GM11168 (cell line): ENCODE results near the gene TSNAX.

Source experiments
- in situ Hi-C: fragments of 300-500 bp; cut with MboI; formaldehyde crosslinking; loops from one replicate; pipeline ENCODE4 v1.12.0; 2022; ENCODE audit warnings: low sequenced_read_pairs; ENCODE audit not compliant: unreplicated experiment

Gene TSNAX

DNA sequence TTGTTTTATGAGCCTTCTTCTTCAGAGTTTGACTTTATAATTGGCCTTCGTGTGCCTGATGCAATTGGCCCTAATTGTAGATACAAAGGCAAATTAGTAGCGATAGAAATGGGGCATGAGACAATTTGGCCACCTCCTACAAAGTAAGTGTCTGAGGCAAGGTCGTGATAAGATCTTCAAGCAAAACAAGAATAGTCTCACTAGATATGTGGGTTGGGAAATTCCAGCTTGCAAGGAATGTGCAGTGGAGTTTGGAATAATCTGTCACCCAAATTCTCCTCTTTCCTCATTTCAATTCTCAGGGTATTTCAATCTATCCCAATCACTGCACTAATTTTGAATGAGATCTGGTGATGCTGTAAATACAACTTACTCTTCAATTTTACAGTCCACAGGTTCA lies 11.4 kb upstream of the TSNAX start:
- in situ Hi-C loops, result no loop called here

DNA sequence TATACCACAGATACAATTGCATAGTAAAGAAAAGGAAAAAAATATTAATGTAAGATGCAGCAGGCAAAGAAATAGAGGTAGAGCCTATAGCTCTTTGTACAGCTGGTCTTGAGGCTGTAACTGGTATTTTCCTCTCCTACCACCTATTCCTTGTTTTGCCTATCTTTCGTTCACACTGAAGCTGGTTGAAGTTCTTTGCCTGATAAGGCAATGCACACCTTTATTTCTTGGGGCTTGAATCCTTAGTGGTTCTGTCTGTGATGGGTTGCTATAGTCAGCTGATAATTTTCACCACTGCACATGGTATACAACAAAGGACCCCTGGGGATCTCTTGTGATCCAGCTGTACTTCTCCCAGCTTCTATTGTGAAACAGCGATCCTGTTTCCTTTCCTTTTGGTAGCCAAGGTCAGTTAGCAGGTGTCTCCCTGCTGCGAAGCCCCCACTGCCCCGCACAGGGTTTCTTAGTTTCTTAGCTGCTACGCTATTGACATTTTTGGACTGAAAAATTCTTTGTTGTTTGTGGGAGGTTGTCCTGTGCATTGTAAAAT lies 9.9 kb upstream of the TSNAX start:
- in situ Hi-C loops, result no loop called here

DNA sequence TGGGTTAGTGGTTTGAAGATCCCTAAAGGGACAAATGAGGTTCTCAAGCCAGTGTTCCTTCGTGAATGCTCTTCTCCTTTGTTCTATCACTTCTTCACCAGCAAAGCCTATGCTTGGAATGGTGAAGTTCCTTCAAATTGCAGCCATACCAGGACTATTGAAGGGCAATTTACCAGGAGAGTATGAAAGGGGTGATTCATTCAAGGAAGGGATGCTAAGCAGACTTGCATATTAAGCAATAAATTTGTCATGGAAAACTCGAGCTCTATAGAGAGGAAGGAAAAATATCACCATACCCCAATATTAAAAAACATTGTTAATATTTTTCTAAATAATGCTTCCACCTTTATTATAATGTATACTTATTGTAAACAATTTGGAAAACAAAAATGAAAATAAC lies 9.3 kb upstream of the TSNAX start:
- in situ Hi-C loops, result no loop called here

GRCh38 chr1:231522038-231522437 lies 6.4 kb upstream of the TSNAX start:
- in situ Hi-C loops, result no loop called here

DNA sequence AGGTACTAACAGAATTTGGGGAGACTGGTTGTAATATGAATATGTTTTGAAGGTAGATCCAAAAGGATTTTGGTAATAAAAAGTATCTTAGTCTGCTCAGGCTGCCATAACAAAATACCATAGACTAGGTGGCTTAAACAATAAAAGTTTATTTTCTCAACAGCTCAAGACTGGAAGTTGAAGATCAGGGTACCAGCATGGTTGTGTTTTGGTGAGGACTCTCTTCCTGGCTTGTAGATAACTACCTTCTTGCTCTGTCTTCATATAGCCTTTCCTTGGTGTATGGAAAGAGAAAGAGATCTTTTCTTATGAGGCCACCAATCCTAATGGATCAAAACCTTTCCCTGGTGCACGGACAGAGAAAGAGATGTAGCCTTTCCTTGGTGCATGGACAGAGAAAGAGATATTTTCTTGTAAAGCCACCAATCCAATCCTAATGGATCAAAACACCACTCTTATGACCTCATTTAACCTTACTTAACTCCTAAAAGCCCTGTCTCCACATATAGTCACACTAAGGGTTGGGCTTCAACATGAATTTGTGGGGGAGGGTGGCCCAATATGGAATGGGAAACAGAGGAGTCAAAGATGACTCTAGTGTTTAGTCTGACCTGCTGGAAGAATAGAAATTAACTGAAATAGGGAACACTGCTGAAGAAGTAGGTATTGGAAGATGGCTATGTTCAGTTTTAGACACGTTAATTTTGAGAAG lies 5.4 kb upstream of the TSNAX start:
- in situ Hi-C loops, result no loop called here

DNA sequence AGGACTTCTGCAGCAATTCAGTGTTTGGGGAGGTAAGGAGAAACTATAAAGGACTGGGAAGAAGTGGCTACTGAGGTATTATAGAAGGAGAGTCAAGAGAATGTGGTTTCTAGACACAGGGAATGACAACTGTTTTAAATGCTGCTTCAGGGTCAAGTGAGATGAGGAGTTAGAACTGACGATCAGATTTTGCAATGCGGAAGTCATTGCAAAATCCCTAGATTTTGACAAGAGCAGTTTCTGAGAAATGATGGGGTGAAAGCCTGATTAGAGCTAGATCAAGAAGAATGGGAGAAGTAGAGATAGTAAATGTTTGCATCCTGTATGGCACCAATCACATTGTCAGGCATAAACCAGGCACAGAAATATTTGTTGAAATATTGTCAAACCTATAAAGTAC lies 4.7 kb upstream of the TSNAX start:
- in situ Hi-C loops, result no loop called here

DNA sequence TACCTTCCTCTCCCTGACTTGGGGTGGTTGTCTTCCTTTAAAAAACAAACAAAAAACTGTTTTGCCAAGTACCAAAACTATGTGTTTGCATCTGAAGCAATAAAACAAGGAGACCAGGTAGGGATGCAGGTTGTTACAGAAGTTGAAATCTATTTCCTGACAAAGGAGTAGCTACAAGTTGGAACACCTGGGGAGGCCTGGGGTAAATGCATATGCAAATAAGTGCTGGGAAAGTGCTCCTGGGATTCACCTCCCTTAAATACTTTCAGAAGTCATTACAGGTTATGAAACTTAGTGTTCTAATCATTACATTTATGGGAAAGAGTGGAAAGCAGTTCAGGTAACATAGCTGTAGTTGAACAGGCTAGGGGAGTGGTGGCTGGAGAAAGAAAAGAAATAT lies 1.9 kb upstream of the TSNAX start:
- in situ Hi-C loops, result loop anchor here (5.0 kb wide), 1 partner anchor 109 kb away; no protein-coding TSS in a partner anchor

- in situ Hi-C loops, result loop anchor here (5.0 kb wide), 1 partner anchor 110 kb away; no protein-coding TSS in a partner anchor
Measured at GRCh38 chr1:231527586-231528171, 790 bp upstream of the TSNAX start.

- in situ Hi-C loops, result no loop called here
Measured at GRCh38 chr1:231533240-231533639, 4.8 kb downstream of the TSNAX start.

DNA sequence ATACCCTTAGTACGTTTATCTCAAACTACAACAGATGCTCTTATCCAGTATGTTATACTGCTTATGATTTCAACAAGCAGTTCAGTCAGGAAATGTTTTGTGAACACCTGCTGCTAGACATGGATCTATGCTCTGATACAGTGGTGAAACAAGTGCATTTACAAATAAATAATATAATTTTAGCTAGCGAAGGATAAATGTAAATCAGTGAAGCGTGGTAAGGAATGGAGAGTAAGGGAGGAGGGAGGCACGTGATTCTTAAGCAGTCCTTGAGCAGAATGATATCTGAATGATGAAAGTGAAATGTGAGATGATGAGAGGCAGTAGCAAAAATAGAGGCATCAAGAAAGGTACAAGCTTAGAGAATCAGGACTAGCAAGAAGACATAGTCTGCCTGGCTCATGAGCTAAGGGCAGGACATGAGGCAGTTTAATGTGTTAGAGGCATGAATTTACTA lies 6.3 kb downstream of the TSNAX start:
- in situ Hi-C loops, result no loop called here

DNA sequence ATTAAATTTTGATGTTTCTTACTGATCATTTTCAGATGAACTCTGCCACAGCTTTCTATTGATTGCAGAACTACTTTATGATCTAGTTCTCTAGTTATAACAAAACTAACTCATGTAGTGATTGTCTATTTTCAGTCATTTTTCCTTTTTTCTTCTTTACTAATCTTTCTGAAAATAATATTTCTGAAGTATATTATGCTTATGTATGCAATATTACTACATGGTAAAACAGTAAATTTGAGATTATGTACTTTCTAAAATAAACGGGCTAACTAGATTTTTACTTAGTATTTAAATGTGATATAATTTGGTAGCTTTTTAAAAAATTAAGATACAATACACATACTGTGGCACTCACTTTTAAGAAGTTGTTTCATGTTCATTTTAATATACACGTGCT lies 7.6 kb downstream of the TSNAX start:
- in situ Hi-C loops, result no loop called here

DNA sequence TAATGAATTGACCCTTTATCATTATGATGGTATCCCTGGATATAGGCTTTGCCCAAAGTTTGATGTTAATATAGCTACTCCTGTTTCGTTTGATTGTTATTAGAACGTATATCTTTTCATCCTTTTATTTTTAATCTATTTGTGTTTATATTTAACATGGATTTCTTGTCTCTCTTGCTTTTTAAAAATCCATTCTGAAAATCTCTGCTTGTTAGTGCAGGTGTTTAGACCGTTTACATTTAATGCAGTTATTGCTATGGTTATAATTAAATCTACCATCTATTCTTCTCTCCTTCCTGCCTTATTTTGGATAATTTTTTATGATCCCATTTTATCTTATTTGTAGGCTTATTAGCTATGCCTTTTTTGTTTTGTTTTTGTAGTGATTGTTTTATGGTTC lies 12.4 kb downstream of the TSNAX start:
- in situ Hi-C loops, result no loop called here

DNA sequence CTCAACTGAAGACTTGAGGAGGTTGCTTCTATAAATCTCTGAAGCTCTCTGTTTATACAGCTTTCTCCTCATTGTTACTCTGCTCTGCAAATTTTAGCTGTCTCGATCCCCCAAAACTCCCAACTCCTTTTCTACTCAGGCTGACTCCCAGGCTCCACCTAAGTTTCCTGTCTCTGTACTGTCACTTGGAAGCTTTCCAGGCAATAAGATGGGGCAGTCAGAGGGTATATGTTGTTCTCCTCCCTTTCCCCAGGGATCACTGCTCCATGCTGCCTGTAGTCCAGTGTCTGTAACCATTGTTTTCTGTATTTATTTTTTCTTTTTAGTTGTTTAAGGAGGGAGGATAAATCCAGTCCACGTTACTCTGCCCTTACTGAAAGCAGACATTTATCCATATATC lies 13.4 kb downstream of the TSNAX start:
- in situ Hi-C loops, result no loop called here

DNA sequence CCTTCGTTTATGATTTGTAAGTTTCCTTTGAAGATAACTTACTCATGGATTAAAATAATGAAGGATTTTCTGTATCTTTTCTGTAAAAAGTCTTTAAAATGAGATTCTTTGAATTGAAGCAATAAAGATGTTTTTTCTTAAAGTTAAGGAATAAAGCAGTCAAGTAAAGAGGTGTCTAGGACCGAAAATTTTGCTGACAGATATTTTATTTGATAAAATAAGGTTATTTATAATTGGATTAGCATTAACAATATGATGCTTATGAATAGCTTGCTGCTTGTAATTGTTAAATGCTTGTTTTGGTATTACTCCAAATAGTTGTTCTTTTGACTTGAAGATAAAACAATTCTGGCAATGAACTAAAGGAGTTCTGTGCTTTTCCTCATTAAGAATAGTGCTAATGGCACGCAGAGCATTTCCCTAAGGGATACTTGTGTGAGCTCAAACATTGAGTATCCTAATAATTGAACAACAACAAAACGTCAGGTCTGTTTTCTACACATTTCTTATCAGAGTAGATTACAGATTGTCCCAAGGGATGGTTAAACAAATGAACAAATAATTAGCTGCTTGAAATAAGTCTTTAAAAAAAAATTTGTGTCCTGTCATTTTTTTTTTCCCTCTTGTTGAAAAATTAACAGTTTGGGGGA lies 16.6 kb downstream of the TSNAX start:
- in situ Hi-C loops, result no loop called here

- in situ Hi-C loops, result no loop called here
Measured at GRCh38 chr1:231546693-231547092, 18.2 kb downstream of the TSNAX start.

- in situ Hi-C loops, result no loop called here
Measured at GRCh38 chr1:231549733-231550447, 21.4 kb downstream of the TSNAX start.

- in situ Hi-C loops, result no loop called here
Measured at GRCh38 chr1:231550448-231550781, 21.9 kb downstream of the TSNAX start.

DNA sequence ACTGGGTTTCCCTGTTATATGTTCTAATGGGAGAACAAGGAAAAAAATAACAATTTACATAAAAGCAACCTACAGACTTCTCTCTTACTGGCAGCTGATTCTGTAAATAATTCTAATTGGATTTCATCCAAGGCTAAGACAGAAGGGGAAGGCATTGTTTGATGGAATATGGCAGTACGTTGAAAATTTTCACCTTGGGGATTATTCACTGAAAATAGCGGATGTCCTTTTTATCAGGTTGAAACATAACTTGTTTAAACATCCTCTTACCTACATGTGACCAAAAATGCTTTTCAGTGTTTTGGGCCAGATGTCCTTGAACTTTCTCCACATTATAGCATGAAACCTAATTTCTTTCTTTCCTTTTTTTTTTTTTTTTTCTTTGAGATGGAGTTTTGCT lies 24.9 kb downstream of the TSNAX start:
- in situ Hi-C loops, result no loop called here

- in situ Hi-C loops, result no loop called here
Measured at GRCh38 chr1:231554969-231555368, 26.5 kb downstream of the TSNAX start.

GRCh38 chr1:231557411-231557810 lies 28.9 kb downstream of the TSNAX start:
- in situ Hi-C loops, result no loop called here
